ENCODE measurements around the gene COL4A3.

GRCh38 chr2:227191367-227191766 is 26.9 kb downstream of the COL4A3 start:
- TF ChIP-seq EZH2 (IDR thresholded peaks at IDR 0.05; ENCODE audit: borderline replicate concordance, low read length), result no peak
- TF ChIP-seq CTCF (IDR thresholded peaks at IDR 0.05; ENCODE audit: low read length), result no peak

Data from OCI-LY1 (cell line).